Neural progenitor cell (in vitro differentiated cells): ENCODE measurements around the gene ERO1A.

ENCODE experiments used
- EZH2 ChIP-seq: fragments of 200-600 bp; sonication (generic); IDR thresholded peaks from 2 replicates; pipeline ENCODE4 v1.6.1; 2017; ENCODE audit warnings: antibody characterized with exemption, mild to moderate bottlenecking, moderate library complexity
- EZH2phosphoT487 ChIP-seq: fragments of 200-600 bp; sonication (generic); IDR thresholded peaks from 2 replicates; pipeline ENCODE4 v1.6.1; 2017; ENCODE audit warnings: antibody characterized with exemption
- TF ChIP-seq, protein P1 (sequence below): fragments of 200-600 bp; sonication (generic); IDR thresholded peaks from 2 replicates; pipeline ENCODE4 v1.5.1; 2017; ENCODE audit warnings: antibody characterized with exemption, mild to moderate bottlenecking

DNA sequence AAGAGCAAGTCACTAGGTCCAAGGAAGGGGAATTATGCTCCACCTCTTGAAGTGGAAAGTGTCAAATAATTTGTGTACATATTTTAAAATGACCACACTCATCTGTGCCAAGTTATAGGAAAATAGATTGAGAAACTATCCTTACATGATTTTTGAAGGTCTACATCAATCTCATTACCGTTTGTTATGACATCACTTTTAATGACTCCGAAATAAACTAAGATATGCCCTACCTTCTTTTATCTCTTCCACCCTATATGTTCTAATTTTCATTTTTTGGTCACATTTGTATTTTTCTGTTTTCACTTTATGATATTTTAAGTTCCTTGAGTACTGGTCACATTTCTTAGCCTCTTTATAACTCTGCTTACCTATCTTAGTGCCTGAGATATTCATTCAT is 8.3 kb upstream of the ERO1A start:
- TF ChIP-seq, protein P1, sequence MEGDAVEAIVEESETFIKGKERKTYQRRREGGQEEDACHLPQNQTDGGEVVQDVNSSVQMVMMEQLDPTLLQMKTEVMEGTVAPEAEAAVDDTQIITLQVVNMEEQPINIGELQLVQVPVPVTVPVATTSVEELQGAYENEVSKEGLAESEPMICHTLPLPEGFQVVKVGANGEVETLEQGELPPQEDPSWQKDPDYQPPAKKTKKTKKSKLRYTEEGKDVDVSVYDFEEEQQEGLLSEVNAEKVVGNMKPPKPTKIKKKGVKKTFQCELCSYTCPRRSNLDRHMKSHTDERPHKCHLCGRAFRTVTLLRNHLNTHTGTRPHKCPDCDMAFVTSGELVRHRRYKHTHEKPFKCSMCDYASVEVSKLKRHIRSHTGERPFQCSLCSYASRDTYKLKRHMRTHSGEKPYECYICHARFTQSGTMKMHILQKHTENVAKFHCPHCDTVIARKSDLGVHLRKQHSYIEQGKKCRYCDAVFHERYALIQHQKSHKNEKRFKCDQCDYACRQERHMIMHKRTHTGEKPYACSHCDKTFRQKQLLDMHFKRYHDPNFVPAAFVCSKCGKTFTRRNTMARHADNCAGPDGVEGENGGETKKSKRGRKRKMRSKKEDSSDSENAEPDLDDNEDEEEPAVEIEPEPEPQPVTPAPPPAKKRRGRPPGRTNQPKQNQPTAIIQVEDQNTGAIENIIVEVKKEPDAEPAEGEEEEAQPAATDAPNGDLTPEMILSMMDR, result no peak
- TF ChIP-seq EZH2, result no peak
- no peak for TF ChIP-seq EZH2phosphoT487
